GM23338 (cell line): ENCODE results near the gene SAP130. TPM values are rescaled to one million over a fixed set of nuclear protein-coding genes. Genes with fewer than 3 reads are reported as not detected.

Source experiments
- ATAC-seq: fragments of 200-7000 bp; cut with Tn5 transposase; 3 replicates; pipeline ENCODE4 v1.9.1; 2020
- DNase-seq: peaks from one replicate; pipeline ENCODE4 v3.0.0-alpha.2; 2015; ENCODE audit warnings: low spot score
- H2AFZ ChIP-seq: fragments of 200-600 bp; sonication (generic); 2 replicates; pipeline ENCODE4 v1.8.0; 2016; ENCODE audit warnings: antibody characterized with exemption, mild to moderate bottlenecking, moderate library complexity
- H3F3A ChIP-seq: fragments of 200-600 bp; sonication (generic); replicated peaks from 2 replicates; pipeline ENCODE4 v1.8.0; 2017; ENCODE audit warnings: antibody characterized with exemption, mixed run types, low read depth
- H3K27ac ChIP-seq: fragments of 200-600 bp; sonication (generic); 2 replicates; pipeline ENCODE4 v1.6.1; 2016; ENCODE audit warnings: low read depth
- H3K27me3 ChIP-seq: fragments of 200-600 bp; sonication (generic); 2 replicates; pipeline ENCODE4 v1.8.0; 2016; ENCODE audit warnings: mild to moderate bottlenecking, mixed run types, moderate library complexity; ENCODE audit not compliant: insufficient read depth
- H3K36me3 ChIP-seq: fragments of 200-600 bp; sonication (generic); 2 replicates; pipeline ENCODE4 v1.8.0; 2016; ENCODE audit warnings: mild to moderate bottlenecking; ENCODE audit not compliant: insufficient read depth
- H3K4me1 ChIP-seq: fragments of 200-600 bp; sonication (generic); 2 replicates; pipeline ENCODE4 v1.8.0; 2016; ENCODE audit warnings: mild to moderate bottlenecking, moderate library complexity; ENCODE audit not compliant: insufficient read depth
- H3K4me2 ChIP-seq: fragments of 200-600 bp; sonication (generic); 2 replicates; pipeline ENCODE4 v1.7.1; 2017; ENCODE audit warnings: mixed run types
- H3K4me3 ChIP-seq: fragments of 200-600 bp; sonication (generic); 2 replicates; pipeline ENCODE4 v1.6.1; 2016; ENCODE audit warnings: mixed run types
- H3K79me2 ChIP-seq: fragments of 200-600 bp; sonication (generic); replicated peaks from 2 replicates; pipeline ENCODE4 v1.8.0; 2017; ENCODE audit warnings: mild to moderate bottlenecking; ENCODE audit not compliant: insufficient read depth
- H3K9me2 ChIP-seq: fragments of 200-600 bp; sonication (generic); 2 replicates; pipeline ENCODE4 v1.8.0; 2017; ENCODE audit not compliant: insufficient read depth
- H4K20me1 ChIP-seq: fragments of 200-600 bp; sonication (generic); replicated peaks from 2 replicates; pipeline ENCODE4 v1.8.0; 2017; ENCODE audit warnings: mild to moderate bottlenecking; ENCODE audit not compliant: insufficient read depth
- H3K27ac Mint-ChIP-seq: 2 replicates; pipeline ENCODE4 v1.8.0; 2020; ENCODE audit warnings: inconsistent platforms, mild to moderate bottlenecking, moderate library complexity, mixed read lengths
- H3K27me3 Mint-ChIP-seq: 3 replicates; pipeline ENCODE4 v1.8.0; 2022; ENCODE audit warnings: low read depth, mild to moderate bottlenecking, moderate library complexity, mixed read lengths, inconsistent platforms; ENCODE audit not compliant: insufficient read depth, poor library complexity
- H3K36me3 Mint-ChIP-seq: 3 replicates; pipeline ENCODE4 v1.8.0; 2021; ENCODE audit warnings: low read depth, mild to moderate bottlenecking, inconsistent platforms, moderate library complexity, mixed read lengths
- H3K4me1 Mint-ChIP-seq: 3 replicates; pipeline ENCODE4 v1.8.0; 2020; ENCODE audit warnings: mild to moderate bottlenecking, inconsistent platforms, mixed read lengths
- H3K4me3 Mint-ChIP-seq: 3 replicates; pipeline ENCODE4 v1.8.0; 2021; ENCODE audit warnings: moderate library complexity, mild to moderate bottlenecking, inconsistent platforms, mixed read lengths
- H3K9me3 Mint-ChIP-seq: 3 replicates; pipeline ENCODE4 v1.8.0; 2020; ENCODE audit warnings: moderate library complexity, mild to moderate bottlenecking, inconsistent platforms, mixed read lengths
- EZH2 ChIP-seq: fragments of 200-600 bp; sonication (generic); IDR thresholded peaks from one replicate; pipeline ENCODE4 v1.8.0; 2017; ENCODE audit warnings: antibody characterized with exemption, mild to moderate bottlenecking, low read depth; ENCODE audit not compliant: unreplicated experiment
- EZH2phosphoT487 ChIP-seq: fragments of 200-600 bp; sonication (generic); IDR thresholded peaks from one replicate; pipeline ENCODE4 v1.8.1; 2018; ENCODE audit warnings: antibody characterized with exemption; ENCODE audit not compliant: unreplicated experiment
- NANOG ChIP-seq: IDR thresholded peaks from 2 replicates; pipeline ENCODE4 v1.6.1; 2016; ENCODE audit warnings: antibody characterized with exemption, borderline replicate concordance
- POLR2AphosphoS5 ChIP-seq: IDR thresholded peaks from 2 replicates; pipeline ENCODE4 v1.6.1; 2016; ENCODE audit warnings: antibody characterized with exemption, low read depth
- ZNF462 ChIP-seq: fragments of 250-450 bp; sonication (Bioruptor Pico); IDR thresholded peaks from 2 replicates; pipeline ENCODE4 v1.5.0; 2020; ENCODE audit warnings: mild to moderate bottlenecking, moderate library complexity
- polyA plus RNA-seq: library from polyadenylated mRNA; unstranded; fragments of >200 nt; fragmentation: Nextera tagmentation; extraction: Ambion mirVana; gene quantifications from 2 replicates; pipeline ENCODE4 v1.2.1, GENCODE V29; 2016
- total RNA-seq: library from RNA; depleted of rRNA; stranded (reverse); fragments of >200 nt; shearing (Covaris generic); gene quantifications from 2 replicates; pipeline ENCODE4 v1.2.3, GENCODE V29; 2014
- TF ChIP-seq, protein P1 (sequence below), 2 experiments: fragments of 200-600 bp in 1 of 2; sonication (generic) in 1 of 2; conservative IDR thresholded peaks; 2 replicates each; pipeline versions ENCODE4 v1.5.1 to v1.6.1; 2016 to 2017; ENCODE audit warnings: antibody characterized with exemption in 2 of 2, low read depth in 2 of 2, mild to moderate bottlenecking in 2 of 2, moderate library complexity in 1 of 2

Gene SAP130
- total and polyA plus RNA-seq, 2 experiments from 2014 or later = 19.5 to 35.1 TPM

DNA sequence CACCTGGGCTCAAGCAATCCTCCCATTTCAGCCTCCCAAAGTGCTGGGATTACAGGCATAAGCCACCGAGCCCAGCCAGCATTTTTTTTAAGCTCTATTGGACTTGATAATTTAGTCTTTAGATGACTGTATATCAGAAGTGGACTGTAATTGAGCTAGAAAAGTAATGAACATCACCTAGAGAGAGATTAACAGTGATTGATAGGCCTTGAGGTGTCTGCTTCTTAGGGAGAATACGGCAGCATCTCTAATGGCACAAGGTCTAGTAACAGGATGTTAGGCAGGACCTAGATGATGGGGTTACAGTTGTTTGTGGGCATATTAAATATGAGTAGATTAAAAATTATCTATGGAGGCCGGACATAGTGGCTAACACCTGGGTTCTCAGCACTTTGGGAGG is 45.4 kb upstream of the SAP130 start:
- H3K27me3 ChIP-seq = no peaks in the 10 kb centered on the region
- Mint-ChIP-seq H3K27ac (no peak overlapping the region), H3K36me3 (no peaks in the 10 kb centered on the region), H3K27me3 (peaks cover 1% of the 10 kb centered on the region), H3K4me1 (no peaks in the 10 kb centered on the region), H3K9me3 (peaks cover 4% of the 10 kb centered on the region; the same call in 1 of the 3 replicates), H3K4me3 (no peak overlapping the region)
- no peak for ATAC-seq
- H3K4me1 ChIP-seq = no peaks in the 10 kb centered on the region
- H3K9me2 ChIP-seq = no peaks in the 10 kb centered on the region
- TF ChIP-seq NANOG (no peak), ZNF462 (no peak), POLR2AphosphoS5 (no peak)
- TF ChIP-seq, protein P1, sequence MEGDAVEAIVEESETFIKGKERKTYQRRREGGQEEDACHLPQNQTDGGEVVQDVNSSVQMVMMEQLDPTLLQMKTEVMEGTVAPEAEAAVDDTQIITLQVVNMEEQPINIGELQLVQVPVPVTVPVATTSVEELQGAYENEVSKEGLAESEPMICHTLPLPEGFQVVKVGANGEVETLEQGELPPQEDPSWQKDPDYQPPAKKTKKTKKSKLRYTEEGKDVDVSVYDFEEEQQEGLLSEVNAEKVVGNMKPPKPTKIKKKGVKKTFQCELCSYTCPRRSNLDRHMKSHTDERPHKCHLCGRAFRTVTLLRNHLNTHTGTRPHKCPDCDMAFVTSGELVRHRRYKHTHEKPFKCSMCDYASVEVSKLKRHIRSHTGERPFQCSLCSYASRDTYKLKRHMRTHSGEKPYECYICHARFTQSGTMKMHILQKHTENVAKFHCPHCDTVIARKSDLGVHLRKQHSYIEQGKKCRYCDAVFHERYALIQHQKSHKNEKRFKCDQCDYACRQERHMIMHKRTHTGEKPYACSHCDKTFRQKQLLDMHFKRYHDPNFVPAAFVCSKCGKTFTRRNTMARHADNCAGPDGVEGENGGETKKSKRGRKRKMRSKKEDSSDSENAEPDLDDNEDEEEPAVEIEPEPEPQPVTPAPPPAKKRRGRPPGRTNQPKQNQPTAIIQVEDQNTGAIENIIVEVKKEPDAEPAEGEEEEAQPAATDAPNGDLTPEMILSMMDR (conservative IDR thresholded peaks at IDR 0.05; ENCODE audit: low read depth in 2 of 2) = no peak
- no peaks in the 10 kb centered on the region for H3K79me2 ChIP-seq
- no peak for DNase-seq
- H3K4me2 ChIP-seq = no peak overlapping the region
- H4K20me1 ChIP-seq = no peaks in the 10 kb centered on the region
- no peaks in the 10 kb centered on the region for H3F3A ChIP-seq
- H3K4me3 ChIP-seq = no peak overlapping the region
- no peak overlapping the region for H3K27ac ChIP-seq
- H3K36me3 ChIP-seq = no peaks in the 10 kb centered on the region
- no peak overlapping the region for H2AFZ ChIP-seq

DNA sequence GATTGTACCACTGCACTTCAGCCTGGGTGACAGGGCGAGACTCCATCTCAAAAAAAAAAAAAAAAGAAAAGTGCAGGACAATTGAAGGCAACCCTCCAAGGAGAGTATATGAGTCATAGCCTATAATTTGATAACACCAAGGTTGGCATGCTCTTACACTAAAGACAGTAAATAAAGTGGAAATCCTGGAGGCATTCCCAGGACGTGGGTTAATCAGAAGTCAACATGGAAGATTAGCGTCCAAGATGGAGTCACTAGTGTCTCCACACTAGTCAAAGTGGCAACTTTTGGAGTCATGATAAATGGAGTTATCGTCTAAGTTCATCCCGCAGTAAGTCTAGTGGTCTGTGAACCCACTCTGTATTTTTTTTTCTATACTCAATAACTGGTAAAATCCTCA is 41.9 kb upstream of the SAP130 start:
- H3K9me2 ChIP-seq = no peaks in the 10 kb centered on the region
- H3K4me3 ChIP-seq = no peak overlapping the region
- H3K27ac Mint-ChIP-seq = no peak overlapping the region
- peaks cover 4% of the 10 kb centered on the region for H3K27me3 Mint-ChIP-seq
- no peaks in the 10 kb centered on the region for H4K20me1 ChIP-seq
- no peak overlapping the region for H2AFZ ChIP-seq
- H3K4me3 Mint-ChIP-seq = no peak overlapping the region
- no peaks in the 10 kb centered on the region for H3K79me2 ChIP-seq
- no peaks in the 10 kb centered on the region for H3K27me3 ChIP-seq
- H3K27ac ChIP-seq = no peak overlapping the region
- H3K4me1 ChIP-seq = no peaks in the 10 kb centered on the region
- H3K36me3 ChIP-seq = no peaks in the 10 kb centered on the region
- DNase-seq (no peak), ATAC-seq (no peak)
- H3K9me3 Mint-ChIP-seq = no peaks in the 10 kb centered on the region
- H3K4me2 ChIP-seq = no peak overlapping the region
- no peaks in the 10 kb centered on the region for H3K36me3 Mint-ChIP-seq
- H3F3A ChIP-seq = no peaks in the 10 kb centered on the region
- H3K4me1 Mint-ChIP-seq = no peaks in the 10 kb centered on the region
- TF ChIP-seq, protein P1 (conservative IDR thresholded peaks at IDR 0.05; ENCODE audit: low read depth in 2 of 2) = no peak
- TF ChIP-seq EZH2phosphoT487 = no peak
- no peak for TF ChIP-seq POLR2AphosphoS5
- no peak for TF ChIP-seq EZH2
